Activated naive CD4-positive, alpha-beta T cell treated with anti-CD3 and anti-CD28 coated beads, Interleukin-2, amount 50 U/mL, for 16 hours (primary cell): ENCODE results near the gene VSTM4.

Source experiments
- DNase-seq: peaks from one replicate; pipeline ENCODE4 v3.0.0-alpha.2; 2020

VSTM4 gene

DNA sequence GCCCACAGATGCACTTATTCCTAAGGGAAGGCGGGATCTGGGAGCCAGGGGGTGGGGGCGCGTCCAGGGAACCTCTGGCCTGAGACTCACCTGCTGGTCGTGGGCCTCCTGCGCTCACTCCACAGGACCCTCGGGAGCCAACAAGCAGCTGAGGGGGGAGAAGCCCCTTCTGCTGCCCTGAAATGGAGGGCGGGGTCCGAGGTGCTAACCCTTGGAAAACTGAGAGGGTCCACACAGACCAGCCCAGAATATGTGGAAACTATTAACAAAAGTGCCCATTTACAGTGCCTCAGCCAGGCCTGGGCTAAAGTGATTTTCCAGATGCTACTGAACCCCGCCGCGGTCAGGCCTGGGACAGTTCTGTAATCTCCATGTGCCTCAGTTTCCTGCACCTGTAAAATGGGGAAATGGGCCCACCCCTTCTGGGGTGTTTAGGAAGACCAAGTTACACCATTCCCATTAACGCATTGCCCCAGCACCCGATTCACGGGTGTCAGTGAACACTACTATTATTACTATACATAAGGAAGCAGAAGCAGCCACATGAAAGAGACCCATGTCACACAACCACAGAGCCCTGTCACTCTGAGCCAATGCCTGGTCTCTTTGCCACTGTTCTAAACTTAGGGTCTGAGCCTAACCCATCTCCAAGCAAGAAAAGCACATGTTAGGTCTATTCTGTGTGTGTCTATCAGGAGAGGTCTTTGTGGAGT is 630 bp upstream of the VSTM4 start:
- DNase-seq, result no peak

DNA sequence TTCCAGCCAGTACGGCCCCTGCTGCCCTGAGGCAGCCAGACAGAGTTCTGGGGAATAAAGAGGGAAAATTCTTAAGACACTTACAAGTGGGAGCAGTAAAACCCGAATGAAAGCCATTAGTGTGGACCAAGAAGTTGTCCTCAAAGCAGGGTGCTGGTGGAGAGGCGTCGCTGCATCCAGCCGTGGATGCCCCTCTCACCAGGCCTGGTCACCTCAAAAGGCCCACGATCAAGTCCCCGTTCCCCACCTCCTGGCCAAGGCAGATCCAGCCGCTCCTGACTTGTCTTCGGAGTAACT is 656 bp downstream of the VSTM4 start:
- no peak for DNase-seq

GRCh38 chr10:49113741-49114141 is 1.6 kb downstream of the VSTM4 start:
- DNase-seq, result no peak

DNA sequence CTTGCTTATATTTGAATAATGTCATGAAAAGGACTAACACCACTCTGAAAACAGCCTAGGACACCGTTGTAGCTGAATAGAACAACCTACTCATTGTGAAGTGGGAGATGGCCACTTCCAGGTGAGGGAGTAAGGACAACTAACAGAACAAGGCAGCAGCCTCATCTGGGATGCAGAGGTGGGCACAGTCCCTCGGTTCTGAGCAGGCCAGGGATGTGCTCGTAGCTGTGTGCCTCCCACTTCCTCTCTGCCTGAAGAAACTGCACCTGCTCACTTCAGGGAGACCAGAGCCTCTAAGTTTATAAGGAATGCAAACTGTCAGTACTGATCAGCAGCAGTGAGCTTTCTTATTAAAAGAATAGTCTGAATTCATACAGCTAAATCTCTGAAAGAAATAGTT is 2.5 kb downstream of the VSTM4 start:
- no peak for DNase-seq

GRCh38 chr10:49112098-49112497 is 3.2 kb downstream of the VSTM4 start:
- no peak for DNase-seq

- DNase-seq, result no peak
Observed at GRCh38 chr10:49111320-49111698, 4.0 kb downstream of the VSTM4 start.

GRCh38 chr10:49110684-49111319 is 4.5 kb downstream of the VSTM4 start:
- DNase-seq, result no peak

DNA sequence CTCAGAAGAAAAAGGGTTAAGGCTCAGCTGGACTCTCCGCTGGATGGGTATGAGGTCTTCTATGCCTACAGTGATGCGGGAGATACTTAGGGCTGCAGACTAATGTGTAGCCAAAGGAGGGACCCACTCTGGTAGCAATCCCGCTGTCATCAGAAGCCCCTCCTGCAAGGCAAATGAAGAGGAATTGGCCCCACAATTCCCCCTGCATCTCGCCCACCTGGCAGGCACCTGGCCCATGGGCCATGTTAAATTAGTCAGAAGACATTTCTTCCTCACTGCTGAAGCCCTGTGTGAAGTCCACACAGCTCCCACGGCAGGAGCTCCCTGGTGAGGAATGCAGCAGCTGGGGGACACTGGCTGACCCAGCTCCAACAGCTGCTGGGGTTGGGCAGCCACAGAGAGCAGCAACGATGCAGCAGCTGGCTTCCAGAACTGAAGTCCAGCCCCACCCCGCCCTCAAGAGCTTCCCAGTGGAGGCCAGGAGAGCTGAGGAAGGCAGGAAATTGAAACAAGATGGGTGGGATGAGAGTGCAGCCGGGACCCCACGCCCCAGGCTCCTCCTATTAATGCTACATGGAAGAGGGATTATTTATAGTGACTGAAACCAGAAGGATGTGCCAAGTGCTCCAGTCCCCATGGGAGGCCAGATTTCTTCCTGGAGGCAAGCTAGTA is 5.5 kb downstream of the VSTM4 start:
- DNase-seq, result no peak

GRCh38 chr10:49108656-49109055 is 6.7 kb downstream of the VSTM4 start:
- no peak for DNase-seq

DNA sequence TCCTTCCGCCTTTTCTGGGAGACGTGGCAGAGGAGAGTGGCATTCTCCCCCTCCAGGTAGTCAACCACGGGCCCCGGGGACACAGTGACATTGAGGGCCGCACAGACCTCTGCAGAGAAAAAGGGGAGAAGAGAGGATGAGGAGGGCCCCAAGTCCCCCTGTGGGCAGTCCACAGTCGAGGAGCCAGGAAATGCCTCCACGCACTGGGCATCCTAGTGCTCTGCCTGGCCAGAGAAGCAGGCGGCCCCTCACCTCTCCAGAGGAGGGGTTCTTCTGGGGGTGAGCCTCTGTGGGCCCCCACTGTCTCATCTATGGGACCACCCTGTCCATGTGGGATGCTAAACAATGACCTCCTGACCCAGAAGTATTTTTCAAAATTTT is 7.4 kb downstream of the VSTM4 start:
- no peak for DNase-seq

- DNase-seq, result no peak
Observed at GRCh38 chr10:49107111-49107886, 8.0 kb downstream of the VSTM4 start.

GRCh38 chr10:49106451-49106850 is 8.9 kb downstream of the VSTM4 start:
- no peak for DNase-seq

DNA sequence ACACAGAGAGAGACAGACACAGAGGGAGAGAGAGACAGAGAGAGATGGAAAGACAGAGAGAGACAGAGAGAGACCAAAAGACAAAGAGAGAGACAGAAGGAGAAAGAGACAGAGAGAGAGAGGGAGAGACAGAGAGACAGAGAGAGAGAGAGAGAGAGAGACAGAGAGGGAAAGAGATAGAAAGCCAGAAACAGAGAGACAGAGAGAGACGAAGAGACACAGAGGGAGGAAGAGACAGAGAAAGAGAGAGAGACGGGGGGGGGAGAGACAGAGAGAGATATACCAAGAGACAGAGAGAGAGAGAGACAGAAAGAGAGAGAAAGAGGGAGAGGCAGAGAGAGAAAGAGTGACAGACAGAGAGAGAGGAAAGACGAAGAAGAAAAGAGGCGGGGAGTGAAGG is 10.2 kb downstream of the VSTM4 start:
- no peak for DNase-seq

GRCh38 chr10:49104323-49104722 is 11.0 kb downstream of the VSTM4 start:
- DNase-seq, result no peak

DNA sequence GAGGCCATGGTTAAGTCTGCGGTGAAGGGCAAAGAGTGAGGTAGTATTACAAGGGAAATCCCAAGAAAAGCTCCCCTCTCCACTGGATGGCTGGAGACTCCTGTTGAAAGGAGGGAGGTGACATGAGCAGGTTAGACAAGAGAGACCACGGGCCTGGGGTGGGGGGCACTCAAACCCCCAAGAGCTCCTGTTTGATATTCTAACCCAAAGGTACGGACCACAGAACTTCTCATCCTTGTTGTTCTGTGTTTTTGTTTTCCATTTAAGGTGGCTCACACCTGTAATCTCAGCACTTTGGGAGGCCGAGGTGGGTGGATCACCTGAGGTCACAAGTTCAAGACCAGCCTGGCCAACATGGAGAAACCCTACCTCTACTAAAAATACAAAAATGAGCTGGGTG is 11.6 kb downstream of the VSTM4 start:
- DNase-seq, result no peak

DNA sequence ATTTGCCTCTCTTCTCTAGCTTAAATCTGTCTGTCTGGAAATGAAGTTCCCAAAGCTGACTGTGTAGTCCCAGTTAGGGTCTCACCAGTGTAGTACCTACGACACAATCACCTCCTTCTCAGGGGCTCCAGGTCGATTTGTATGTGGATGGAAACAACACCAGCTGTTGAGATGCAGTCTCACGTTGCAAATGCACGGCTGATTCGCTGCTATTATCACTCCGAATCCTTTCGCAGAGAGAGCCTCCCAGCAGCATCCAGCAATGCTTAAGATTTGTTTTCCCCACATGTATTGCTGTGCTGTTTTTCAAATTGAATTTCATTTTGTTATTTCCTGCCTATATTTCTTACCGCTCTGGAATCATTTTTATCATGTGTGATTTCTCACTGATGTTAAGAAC is 16.3 kb downstream of the VSTM4 start:
- DNase-seq, result no peak

- DNase-seq, result no peak
Observed at GRCh38 chr10:49096890-49097445, 18.4 kb downstream of the VSTM4 start.

DNA sequence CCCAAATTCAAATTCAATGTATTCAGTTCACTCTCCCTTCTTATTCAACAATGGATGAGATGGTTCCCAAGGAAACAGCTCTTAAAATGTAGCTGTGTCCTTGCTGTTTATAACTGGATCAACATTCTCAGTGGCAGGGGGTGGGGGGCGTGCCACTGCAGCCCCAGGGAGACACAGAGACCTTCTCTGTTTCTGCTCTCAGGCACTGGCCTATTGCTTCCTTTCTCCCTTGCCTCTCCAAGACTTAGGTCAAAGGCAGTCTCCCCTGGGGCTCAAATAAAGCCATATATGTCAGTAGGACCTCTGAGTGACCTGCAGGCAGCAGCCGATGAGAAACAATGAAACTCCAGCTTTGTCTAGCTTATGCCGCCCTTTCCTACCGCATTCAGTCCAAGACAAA is 20.7 kb downstream of the VSTM4 start:
- DNase-seq, result no peak

DNA sequence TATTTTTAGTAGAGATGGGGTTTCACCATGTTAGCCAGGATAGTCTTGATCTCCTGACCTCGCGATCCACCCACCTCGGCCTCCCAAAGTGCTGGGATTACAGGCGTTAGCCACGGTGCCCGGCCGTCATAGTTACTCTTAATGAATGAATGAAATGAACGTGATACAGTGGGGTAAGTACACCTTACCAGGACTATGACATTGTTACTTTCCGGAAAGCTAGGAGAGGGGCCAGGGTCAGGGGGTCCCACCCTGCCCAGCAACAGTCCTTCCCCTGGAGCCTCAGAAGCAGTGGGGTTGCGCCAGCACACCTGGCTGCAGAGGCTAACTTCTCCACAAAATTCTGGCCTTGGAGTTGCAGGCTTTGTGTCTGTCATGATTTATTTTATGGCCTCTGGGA is 21.4 kb downstream of the VSTM4 start:
- no peak for DNase-seq

GRCh38 chr10:49092477-49092876 is 22.8 kb downstream of the VSTM4 start:
- DNase-seq, result no peak

GRCh38 chr10:49091450-49092210 is 23.7 kb downstream of the VSTM4 start:
- no peak for DNase-seq

DNA sequence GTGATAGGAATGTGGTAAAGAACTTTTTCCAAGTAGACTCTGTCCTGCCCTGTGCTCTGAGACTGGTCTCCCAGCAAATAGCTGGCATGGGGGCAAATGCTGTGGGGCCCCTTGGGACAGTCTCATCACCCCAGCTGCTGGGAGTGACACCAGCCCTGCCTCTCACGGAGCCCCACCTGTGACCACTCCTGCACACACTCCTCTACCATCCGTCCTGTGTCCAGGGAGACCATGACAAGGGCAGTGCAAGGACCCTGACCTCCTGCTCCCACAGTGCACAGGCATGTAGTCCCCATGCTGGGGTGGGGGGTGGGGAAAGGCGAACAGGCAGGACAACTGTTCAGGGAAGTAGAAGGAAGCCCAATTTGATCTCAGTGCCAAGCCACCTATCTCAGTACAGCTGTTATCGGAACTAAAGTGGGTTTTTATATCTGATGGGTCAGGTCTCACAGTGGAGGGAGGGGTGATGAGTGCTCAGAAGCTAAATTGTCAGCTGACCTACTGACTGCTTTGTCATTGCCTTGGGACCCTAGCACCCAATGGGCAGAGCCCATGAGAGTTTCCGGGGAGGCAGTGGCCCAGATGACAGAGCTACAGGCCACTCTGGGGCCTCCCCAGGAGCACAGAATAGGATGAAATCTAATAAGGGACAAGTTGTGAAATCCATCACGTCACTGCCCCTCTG is 24.5 kb downstream of the VSTM4 start:
- no peak for DNase-seq
